Measurements from ENCODE around the gene ZNF497.

- TF ChIP-seq CTCF (IDR thresholded peaks at IDR 0.05 in 2 of 3, conservative IDR thresholded peaks at IDR 0.05 in 1 of 3; ENCODE audit: insufficient read depth in 2 of 3, low read depth in 1 of 3, low read length in 3 of 3) = no peak
- no peak for TF ChIP-seq SETDB1 (IDR thresholded peaks at IDR 0.05; ENCODE audit: low read length)
- TF ChIP-seq SMAD1 (IDR thresholded peaks at IDR 0.05; ENCODE audit: low read depth, low read length, partially characterized antibody) = no peak
- no peak for TF ChIP-seq ERF (CRISPR knock-in tag; IDR thresholded peaks at IDR 0.05)
- TF ChIP-seq RAD21 (CRISPR knock-in tag; conservative IDR thresholded peaks at IDR 0.05 in 1 of 2, IDR thresholded peaks at IDR 0.05 in 1 of 2) = no peak
Measured at GRCh38 chr19:58334691-58335249, 27.8 kb downstream of the ZNF497 start.

Measured in K562 (cell line).